ENCODE data around the gene SIGLEC7.

DNA sequence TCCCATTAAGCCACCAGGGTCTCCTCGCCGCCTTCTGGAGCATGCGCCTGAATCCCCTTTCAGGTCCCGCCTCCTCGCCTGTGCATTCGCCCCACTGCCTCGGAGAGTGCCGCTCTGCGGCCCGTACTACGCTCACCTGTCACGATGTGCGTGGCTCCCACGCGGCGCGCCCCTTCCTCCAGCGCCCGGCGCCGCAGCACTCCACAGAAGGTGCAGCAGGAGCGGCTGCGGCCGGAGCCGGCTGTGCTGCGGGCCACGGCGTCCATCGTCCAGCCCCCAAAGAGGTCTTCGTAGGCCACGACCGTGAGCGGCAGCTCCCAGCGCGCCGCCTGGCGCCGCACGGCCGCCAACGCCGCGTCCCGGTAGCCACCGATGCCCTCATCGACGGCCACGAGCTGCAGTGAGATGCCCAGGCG lies 38.2 kb upstream of the SIGLEC7 start:
- TF ChIP-seq, protein P1, sequence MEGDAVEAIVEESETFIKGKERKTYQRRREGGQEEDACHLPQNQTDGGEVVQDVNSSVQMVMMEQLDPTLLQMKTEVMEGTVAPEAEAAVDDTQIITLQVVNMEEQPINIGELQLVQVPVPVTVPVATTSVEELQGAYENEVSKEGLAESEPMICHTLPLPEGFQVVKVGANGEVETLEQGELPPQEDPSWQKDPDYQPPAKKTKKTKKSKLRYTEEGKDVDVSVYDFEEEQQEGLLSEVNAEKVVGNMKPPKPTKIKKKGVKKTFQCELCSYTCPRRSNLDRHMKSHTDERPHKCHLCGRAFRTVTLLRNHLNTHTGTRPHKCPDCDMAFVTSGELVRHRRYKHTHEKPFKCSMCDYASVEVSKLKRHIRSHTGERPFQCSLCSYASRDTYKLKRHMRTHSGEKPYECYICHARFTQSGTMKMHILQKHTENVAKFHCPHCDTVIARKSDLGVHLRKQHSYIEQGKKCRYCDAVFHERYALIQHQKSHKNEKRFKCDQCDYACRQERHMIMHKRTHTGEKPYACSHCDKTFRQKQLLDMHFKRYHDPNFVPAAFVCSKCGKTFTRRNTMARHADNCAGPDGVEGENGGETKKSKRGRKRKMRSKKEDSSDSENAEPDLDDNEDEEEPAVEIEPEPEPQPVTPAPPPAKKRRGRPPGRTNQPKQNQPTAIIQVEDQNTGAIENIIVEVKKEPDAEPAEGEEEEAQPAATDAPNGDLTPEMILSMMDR (IDR thresholded peaks at IDR 0.05): no peak
- no peak for TF ChIP-seq POLR2A (IDR thresholded peaks at IDR 0.05)
- TF ChIP-seq POLR2AphosphoS5 (IDR thresholded peaks at IDR 0.05): no peak
